Right renal pelvis (tissue), 4 donors: ENCODE data around the gene MYZAP. TPM values are rescaled to one million over a fixed set of nuclear protein-coding genes. Genes with fewer than 3 reads are reported as not detected.

Source experiments
- DNase-seq, 4 donors: peaks; one replicate each; pipeline ENCODE4 v3.0.0-alpha.2; 2013; ENCODE audit warnings: low read depth in 4 of 4, low spot score in 3 of 4, missing footprints in 1 of 4
- polyA plus RNA-seq, 4 donors: library from polyadenylated mRNA; unstranded; fragments of 120-200 nt; gene quantifications; one replicate each; pipeline ENCODE4 v1.2.1, GENCODE V29; 2013; ENCODE audit not compliant: insufficient read length in 4 of 4

MYZAP gene
- polyA plus RNA-seq, 4 donors: 7.2 to 9.7 (median 9.0) TPM

DNA sequence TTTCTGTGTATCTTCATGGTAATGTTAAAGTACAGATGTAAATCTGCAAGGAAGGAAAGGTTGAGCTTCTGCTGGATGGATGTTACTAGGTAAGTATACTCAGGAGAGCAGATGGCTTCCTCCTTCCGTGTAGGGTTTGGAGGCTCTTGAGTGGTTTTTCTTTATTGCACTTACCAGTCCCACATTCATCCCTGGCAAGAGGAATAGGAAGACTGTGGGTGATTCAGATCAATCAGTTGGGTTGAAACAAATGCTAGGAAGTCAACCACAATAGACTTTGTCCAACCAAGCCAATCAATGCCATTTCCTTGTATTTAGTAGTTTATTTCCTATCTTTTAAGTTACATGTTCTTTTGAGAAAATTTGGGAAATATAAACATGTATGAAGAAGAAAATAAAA is 26.6 kb downstream of the MYZAP start:
- no peak for DNase-seq

DNA sequence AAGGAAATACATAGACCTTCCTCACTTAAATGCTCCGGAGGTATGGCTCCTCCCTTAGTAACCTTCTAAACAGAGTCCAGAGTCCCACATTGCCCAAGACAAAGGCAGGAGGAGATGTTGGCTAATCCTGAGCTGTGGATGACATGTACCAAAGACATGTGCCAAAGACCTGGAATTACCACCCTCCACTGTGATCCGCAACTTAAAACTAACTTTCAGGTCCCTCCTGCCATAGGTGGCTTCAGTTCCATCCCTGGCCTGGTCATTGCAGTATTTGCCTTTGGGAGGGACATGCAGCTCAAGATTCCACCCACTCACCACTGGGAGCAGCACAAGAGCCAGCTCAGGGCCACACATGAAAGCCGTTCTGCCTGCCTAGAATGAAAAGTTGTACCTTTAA is 28.0 kb downstream of the MYZAP start:
- no peak for DNase-seq

DNA sequence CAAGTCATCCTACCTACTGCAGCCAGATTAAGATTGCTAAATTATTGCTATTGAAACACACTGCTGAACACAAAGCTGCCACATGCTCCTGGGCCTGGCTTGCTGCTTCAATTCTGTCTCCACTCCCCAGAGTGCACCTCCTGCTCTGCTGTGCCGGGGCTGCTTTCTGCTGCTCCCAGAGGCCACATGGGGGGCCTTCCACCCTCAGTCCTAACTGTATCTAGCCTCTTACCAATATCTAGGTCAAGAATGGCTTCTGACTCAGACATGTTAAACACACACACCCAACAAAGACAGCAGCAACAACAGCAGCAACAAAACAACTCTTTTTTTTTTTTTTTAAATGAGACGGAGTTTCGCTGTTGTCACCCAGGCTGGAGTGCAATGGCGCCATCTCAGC is 33.0 kb downstream of the MYZAP start:
- no peak for DNase-seq

DNA sequence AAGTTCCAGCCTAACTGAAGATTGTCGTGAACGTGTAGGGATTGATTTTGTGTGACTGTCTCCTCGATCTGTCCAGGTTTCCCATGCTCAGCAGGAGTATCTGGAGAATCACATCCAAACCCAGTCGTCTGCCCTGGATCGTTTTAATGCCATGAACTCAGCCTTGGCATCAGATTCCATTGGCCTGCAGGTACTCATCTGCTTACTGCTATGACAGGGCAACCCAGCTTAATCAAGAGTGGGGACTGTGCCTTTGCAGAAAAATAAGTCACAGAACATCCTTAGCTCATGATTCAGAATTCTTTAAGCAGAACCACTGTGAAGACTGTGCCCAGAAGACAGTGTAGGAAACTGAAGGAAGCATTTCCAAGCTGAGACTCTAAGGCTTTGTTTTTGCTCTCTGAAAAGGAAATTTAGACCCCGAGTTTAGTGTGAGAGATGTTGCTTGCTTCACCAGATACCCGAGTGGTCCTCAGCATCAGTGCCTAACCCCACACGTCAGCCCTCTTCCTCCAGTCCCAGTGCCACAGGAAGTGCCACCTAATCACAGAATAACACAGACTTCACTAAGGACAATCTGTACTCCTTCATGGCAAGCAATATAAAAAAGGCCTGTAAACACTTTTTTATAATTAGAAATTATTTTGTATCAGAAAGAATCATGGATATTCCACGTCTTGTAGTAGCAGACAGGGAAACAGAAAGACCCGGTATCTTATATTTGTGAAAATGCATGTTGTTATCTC is 34.2 kb downstream of the MYZAP start:
- no peak for DNase-seq

DNA sequence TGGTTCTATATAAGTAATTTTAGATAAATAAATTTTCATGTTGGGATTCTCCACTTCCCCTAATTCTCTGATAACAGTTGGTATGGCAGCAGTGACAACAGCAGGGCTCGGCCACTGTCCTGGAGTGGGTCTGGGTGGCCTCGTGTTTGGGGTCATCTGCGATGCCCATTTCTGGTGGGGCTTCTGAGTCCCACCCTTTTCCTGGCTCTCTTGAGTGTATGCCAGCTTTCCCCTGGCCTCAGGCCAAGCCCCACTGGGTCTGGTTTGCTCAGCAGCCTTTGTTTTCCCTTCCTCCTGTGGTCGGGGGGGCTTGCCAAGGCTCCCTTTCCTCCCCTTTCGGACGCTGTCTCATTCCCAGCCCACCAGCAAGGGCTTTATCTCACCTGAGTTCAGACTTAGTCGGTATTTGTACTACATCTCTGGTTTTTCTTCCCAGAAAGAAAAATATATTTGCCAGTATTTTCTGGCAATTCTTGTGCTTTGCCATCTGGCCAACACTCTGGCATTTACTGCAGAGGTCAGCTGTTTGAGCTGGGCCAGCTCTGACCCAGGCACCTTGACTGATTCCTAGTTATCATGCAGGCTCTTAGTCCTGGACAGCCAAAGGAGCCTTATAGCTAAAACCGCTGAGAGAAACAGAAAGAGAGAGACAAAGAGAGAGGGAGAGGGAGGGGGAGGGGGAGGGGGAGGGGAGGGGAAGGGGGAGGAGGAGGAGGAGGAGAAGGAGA is 35.2 kb downstream of the MYZAP start:
- DNase-seq: no peak

DNA sequence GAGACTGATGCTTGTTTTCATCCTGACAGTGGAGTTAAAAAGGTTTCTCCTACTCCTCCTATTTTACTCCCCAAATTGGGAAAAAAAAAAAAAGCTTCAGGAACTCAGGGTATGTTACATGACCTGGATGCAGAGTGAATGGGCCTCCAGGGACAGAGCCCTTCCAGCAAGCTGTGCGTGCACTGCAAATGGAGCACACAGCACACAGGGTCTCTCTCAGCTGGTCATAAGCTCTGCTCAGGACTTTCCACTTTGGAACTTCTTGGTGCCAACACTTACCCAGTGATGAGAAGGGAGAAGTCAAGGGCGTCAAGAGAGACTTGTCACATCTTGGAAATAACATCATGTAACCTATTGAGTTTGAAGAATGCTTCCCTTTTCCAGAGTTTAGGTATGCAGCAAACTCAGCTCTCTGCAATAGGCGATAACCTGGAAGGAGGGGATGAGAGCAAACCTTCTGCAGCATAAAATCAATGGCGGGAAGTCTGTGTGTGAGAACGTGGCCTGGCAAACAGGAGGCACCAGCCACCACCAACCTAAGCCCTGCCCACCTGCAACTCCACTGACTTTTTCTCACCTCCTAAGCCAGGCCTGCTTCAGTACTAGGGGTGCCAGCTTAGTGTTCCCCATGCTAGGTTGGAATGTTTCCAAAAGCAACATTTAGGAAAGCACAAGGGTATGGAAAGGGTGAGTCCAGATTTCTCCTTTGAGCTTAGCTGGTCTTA is 39.8 kb downstream of the MYZAP start:
- no peak for DNase-seq

DNA sequence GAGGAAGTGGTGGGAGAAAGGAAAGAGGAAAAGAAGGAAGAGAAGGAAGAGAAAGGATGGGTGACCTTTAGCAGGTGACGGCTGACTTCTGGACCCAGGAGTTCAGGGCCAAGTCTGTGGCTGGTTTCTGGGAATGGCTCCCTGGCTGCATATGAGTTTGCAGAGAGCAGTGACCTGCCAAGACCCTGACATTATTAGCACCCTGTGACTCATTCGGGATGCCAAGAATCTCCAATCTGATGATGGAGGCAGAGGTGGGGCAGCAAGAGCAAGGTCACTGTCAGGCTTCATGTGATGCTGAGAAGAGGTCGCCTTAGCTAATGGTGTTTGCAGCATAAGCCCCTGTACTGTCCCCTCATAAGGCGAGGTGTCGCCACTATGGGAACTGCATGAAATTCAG is 42.6 kb downstream of the MYZAP start:
- no peak for DNase-seq

DNA sequence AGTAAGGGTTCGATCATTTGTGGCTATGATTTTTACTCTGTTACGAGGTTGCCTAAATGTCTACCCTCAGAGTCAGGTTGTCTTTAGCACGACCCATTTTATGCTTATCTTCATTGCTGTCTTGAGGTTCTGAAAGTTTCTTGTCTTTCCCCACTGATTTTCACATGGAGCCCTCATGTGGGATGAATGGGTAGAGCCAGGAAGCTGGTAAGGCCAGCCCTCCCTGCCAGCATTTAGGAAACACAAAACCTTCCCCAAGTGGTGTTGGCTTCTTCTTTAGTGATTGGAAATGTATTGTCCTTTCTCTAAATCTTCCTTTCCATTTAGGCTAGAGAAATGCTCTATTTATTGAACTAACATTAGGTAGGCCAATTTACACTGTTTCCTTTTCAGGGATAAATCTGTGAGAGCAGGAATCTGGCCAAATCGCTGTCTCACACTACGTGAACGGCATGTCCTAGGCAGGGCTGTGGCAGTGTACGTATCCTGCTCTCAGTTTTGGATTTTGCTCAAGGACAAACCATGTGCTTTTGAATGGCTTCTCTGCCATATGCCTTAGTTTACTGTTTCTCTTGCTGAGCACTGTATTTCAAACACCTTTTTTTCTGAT is 43.7 kb downstream of the MYZAP start:
- no peak for DNase-seq

DNA sequence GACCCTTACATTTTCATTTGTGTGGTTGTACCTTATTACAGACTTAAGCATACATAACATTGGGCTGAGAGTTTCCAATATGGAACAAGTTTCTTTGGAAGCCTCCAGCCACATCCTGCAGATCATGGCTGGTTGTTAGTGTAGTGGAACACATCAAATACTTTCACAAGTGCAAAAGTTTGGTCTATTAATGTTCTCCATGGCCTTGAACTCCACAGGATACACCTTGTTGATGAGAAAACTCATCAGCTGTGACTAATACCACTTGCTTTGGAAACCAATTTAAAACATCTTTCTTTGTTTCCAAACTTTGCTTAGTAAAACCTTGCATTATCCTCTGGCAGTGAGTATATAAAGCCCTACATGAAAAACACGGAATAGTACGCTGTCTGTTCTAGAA is 46.1 kb downstream of the MYZAP start:
- DNase-seq: no peak

DNA sequence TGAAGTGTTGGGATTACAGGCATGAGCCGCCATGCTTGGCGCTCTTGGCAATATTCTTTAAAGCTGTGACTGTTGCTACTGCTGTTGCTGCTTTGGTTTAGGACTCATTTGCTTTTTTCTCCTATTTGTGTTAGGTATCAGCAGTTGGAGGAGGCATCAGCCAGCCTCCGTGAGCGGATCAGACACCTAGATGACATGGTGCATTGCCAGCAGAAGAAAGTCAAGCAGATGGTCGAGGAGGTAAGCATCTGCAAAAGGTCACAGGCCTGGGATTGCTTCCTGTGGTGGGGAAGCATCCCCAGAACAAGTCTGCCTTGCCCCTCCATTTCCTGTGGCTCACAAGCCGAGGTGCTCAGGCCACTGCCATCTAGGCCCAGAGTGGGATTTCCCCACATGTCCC is 47.6 kb downstream of the MYZAP start:
- no peak for DNase-seq

DNA sequence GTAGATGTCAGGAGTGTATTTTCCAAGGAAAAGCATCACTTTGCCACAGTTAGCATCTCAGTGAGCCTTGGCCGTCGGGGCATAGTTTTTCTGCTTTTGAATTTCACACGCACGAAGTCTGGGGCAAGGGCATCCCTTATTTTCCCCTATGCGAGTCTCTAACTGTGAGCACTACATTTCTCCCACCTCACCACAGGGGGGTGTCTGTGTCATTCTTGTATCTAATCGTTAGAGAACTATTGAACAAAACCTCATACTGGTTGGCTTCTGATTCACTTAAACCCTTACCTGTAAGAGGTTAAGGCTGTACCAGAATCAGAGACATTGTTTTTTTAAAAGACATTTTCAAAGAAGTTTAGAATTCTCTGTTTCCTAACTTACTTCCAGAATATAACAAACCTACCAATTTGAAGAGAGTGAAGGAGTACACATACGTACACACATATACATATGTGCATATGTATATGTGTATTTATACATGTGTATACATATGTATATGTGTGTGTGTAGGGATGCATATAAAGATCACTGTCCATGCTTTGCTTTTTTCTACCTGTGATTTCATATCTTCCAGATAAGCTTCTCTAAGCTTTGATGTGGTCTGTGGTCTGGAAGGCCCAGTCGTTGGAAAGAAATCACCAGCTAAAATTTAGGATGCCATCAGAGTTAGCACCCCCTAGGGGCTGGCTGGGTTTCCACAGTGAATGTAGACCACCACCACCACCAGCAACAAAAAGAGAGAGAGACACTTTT is 49.4 kb downstream of the MYZAP start:
- DNase-seq: no peak

DNA sequence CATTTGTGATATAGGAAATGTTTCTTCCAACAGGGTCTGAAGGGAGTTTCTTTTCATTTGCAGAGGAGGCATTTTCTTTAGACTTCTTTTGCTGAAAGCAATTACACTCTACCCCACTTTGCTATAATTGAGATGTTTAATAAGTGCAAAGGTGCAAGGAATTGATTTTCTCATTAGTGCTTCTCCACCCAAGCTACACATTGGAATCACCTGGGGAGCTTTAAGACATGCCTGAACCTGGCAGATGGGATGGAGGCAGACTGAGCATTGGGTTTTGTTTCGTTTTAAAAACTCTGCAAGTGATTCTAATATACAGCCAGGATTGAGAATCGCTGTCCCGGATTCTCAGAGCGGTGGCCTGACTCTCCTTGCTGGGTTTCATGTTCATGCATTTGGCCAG is 52.1 kb downstream of the MYZAP start:
- no peak for DNase-seq

DNA sequence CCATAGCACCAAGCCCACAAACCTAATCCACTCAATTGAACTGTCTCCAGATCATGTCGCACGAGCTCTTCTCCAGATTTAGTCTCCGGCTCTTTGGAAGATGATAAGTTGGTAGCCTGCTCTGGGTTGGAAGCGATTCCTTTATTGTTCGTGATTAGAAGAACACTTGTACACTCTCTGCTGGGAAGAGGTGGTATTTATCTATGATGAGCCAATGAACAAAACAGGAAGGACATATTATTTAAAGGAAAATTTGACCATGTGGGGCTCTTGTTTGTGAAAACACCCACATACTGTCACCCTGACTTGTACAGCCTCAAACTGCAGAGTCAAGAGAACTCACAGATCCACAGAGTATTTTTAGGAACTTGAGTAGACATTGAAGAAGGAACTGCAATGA is 54.4 kb downstream of the MYZAP start:
- no peak for DNase-seq

DNA sequence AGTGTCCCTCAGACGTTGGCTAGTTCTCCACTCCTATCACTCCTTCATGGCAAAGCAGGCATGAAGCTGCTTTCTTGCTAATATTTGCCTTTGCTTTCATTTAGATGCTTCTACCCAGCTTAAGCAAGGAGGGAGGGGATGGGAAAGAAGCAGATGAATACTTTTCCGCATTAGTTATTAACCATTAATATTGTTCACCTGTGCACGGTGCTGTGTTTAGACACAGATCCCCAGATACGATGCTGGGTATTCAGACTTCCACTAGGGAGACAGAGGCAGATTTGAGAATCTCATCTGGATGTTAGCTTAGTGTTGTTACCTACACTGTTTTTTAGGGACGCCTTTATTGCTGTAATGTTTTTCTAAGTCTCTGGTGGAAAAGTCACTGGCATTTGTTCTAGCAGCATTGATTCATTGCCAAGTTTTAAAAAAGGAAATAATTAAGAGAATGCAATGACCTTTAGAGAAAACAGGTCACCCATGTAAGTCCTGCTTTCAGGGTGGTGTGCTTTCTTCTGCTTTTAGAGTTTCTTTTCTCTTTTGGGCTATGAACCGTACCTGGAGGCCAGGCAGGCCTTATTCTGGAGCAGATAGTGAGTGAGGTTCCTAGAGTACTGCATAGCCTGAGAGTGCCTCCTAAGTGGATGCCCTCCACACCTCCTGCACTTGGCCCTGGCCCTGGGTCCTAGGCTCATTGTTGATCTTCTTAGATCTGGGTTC is 55.5 kb downstream of the MYZAP start:
- DNase-seq: no peak

DNA sequence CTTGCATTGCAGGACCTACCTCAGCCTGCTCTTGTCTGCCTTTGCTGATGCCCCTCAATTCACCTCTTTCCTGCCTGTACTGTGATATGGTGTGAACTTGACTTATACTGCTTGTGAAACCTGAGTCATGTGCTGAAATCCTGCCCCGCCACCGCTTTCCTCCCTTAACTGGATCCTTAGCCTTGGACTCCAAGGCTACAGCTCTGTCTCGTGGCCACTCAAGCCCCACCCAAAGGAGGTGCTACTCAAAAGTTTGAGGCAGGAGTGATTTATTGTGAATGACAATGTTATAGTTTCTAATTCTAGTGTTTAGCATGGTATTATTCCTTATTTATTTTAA is 56.1 kb downstream of the MYZAP start:
- DNase-seq: peak in 1 of 4 donors; percentile 53

DNA sequence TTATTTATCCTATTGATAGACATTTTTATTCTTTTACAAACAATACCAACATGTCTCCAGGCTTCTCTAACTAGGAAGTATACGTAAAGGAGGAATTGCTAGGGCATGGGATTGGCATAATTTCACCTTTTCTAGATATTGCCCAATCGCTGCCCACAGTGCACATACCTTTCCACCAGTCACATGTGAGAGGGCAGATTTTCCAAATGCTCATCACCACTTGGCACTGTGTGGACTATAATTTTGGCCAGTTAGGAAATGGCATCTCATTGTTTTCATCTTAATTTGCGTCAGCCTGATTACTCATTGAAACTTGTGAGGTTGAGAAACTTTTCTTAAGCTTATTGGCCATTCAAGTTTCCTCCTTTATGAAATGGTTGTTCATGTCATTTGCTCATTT is 57.4 kb downstream of the MYZAP start:
- DNase-seq: no peak

DNA sequence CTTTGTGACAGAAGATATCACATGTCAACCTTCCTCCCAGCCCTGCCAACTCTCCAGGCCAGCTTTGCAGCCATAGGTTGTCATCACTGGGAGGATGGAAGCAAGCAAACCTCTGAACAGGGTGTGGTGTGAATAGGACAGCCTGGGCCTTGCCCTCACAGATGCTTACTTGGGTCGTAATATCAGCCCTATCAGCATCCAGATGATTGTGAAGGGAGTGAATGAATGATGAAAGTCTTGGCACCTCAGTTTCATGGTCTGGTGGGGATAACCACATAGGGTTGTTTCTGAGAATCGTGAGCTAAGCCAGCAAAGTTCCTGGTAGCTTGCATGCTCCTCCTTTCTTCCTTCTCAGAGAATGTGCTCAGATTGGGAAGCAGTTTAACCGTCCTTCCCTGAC is 59.7 kb downstream of the MYZAP start:
- no peak for DNase-seq

DNA sequence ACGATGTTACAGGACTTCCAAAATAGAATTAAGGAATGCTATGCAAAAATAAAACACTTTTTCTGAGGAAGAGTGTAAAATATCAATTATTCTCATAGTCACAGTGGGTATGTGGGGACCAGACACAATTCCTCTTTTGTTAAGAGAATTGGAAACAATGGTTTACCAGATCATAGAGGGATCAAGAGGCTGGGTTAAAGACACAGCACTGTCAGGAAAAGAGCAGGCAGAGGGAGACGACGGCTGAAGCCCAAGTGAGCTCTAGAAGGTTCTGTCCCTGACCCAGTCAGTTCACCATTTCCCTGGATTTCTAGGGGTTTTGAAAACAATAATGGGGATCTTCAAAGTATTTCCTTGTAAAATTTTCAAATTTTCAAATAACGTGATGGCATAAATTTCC is 60.8 kb downstream of the MYZAP start:
- DNase-seq: no peak

DNA sequence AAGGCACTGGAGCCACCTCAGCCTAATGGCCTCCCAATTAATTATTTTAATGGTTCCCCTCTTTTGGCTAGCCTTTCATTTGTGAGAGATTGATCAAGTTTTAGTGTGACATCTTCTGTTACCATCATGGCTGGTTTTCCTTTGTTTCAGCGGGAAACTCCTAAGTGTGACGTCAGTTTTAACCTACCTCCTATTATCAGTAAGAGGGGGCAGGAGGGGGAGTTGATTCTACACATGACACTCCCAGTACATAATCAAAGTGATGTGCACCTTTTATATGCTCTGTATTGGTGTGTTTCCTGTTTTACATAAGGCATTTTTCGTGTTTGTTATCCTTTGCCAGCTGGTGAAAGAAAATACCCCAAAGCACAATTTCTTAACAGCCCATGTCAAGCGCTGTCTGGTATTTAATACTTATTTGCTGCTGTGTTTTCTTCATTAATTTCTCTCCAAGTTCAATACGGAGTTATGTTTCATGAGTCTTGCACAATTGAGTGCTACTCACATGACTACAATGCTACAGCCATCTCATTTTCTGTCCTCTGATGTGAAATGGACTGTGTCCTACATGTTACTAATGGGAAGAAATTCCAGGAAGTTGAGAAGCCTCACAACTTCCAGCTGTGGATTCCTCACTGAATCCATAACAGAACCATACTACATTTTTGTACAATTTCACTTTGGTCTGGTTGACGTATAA is 62.6 kb downstream of the MYZAP start:
- peak in 1 of 4 donors; percentile 56 for DNase-seq
